ENCODE results near the gene SLC9A8. TPM values are rescaled to one million over a fixed set of nuclear protein-coding genes. Genes with fewer than 3 reads are reported as not detected.

The SLC9A8 gene
- total and polyA plus RNA-seq, 2 of the 8 experiments (the other 6 are each of a cell fraction or from before 2014, with no cell fraction given) = 3.2 to 6.2 TPM

DNA sequence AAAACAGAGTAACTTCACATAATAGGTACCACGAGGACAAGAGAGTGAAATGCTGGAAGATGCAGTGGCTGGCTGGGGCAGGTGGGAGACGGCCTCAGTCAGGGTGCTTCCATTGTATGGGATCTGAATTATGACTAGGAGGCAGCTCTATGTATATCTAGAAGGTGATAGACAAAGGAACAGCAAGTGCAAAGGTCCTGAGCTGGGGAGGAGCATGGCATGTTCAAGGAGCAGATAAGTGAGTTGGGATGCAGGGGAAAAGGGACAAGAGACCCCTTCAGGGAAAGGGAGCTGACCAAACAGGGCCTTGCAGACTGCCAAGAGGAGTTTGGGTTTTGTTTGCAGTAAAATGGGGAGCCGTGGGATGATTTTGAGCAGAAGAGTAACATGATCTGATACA lies 8.3 kb upstream of the SLC9A8 start:
- Histone ChIP-seq H2AFZ (ENCODE audit: low read length) (no peak overlapping the region), H3K79me1 (ENCODE audit: low read depth, low read length) (no peaks in the 10 kb centered on the region), H3K56ac (replicated peaks; ENCODE audit: insufficient read length, low read depth, low read length) (no peak overlapping the region), H3K23ac (ENCODE audit: insufficient read length) (no peak overlapping the region), H2BK120ac (replicated peaks; ENCODE audit: low read depth, low read length) (no peak overlapping the region), H3K36me3 (ENCODE audit: control insufficient read depth in 2 of 4, insufficient read depth in 4 of 4, low read length in 3 of 4) (no peaks in the 10 kb centered on the region), H3K18ac (ENCODE audit: extremely low read depth, low read length) (no peak overlapping the region), H3K9me3 (ENCODE audit: insufficient read depth in 2 of 2, low read depth in 1 of 2, low read length in 1 of 2) (no peaks in the 10 kb centered on the region), H3K14ac (ENCODE audit: insufficient read length) (no peak overlapping the region), H3K4me2 (ENCODE audit: insufficient read depth in 1 of 2, low read depth in 2 of 2, low read length in 2 of 2) (no peak overlapping the region), H2BK15ac (ENCODE audit: low read length) (no peak overlapping the region), H2BK12ac (ENCODE audit: low read depth, low read length) (no peak overlapping the region), H2BK5ac (ENCODE audit: low read depth, low read length) (no peak overlapping the region), H4K5ac (ENCODE audit: insufficient read length, low read depth, low read length) (no peak overlapping the region), H3K27ac (ENCODE audit: low read depth, low read length) (no peak overlapping the region), H2BK20ac (ENCODE audit: low read length) (no peak overlapping the region), H3K4ac (replicated peaks; ENCODE audit: insufficient read length, low read depth, low read length) (no peak overlapping the region), H4K91ac (replicated peaks; ENCODE audit: insufficient read length, low read length) (no peak overlapping the region), H4K8ac (ENCODE audit: extremely low read depth, insufficient read depth, low read length) (no peak overlapping the region), H4K20me1 (replicated peaks in 1 of 2; ENCODE audit: control insufficient read depth in 1 of 2, insufficient read depth in 2 of 2, low read length in 2 of 2) (no peaks in the 10 kb centered on the region), H3K9ac (replicated peaks in 1 of 4; ENCODE audit: extremely low read depth in 1 of 4, low read depth in 3 of 4, low read length in 3 of 4) (no peak overlapping the region), H3K4me3 (ENCODE audit: extremely low read depth in 1 of 4, insufficient read depth in 2 of 4, low read depth in 3 of 4, low read length in 4 of 4) (no peak overlapping the region), H2AK5ac (ENCODE audit: low read depth, low read length) (no peak overlapping the region), H3K27me3 (replicated peaks in 1 of 4; ENCODE audit: control insufficient read depth in 3 of 4, extremely low read depth in 1 of 4, insufficient read depth in 3 of 4, low read length in 3 of 4) (no peaks in the 10 kb centered on the region), H3K23me2 (ENCODE audit: low read depth, low read length) (no peaks in the 10 kb centered on the region), H3K4me1 (replicated peaks in 1 of 4; ENCODE audit: control insufficient read depth in 3 of 4, insufficient read depth in 4 of 4, low read length in 3 of 4) (no peaks in the 10 kb centered on the region), H3K79me2 (ENCODE audit: control insufficient read depth in 1 of 2, insufficient read depth in 2 of 2, low read length in 2 of 2) (no peaks in the 10 kb centered on the region)
- ChIA-PET CTCF (ENCODE audit: partially characterized antibody) (no interaction called here), POLR2A (ENCODE audit: partially characterized antibody) (no interaction called here)
- 82% methylated on average over 3 of the region's 3 CpGs; no CpG with 5 or more reads in 1 of the 2 experiments for WGBS, 2 experiments (ENCODE audit: extremely low coverage in 1 of 2, insufficient coverage in 1 of 2, insufficient read length in 1 of 2, insufficient replicate concordance in 2 of 2, low coverage in 1 of 2, low lambda C conversion rate in 2 of 2, missing lambda C conversion rate in 1 of 2)
- FAIRE-seq = no peak
- no peak for DNase-seq (ENCODE audit: low read depth in 1 of 2, low spot score in 2 of 2)
- TF ChIP-seq CHD1 (IDR thresholded peaks at IDR 0.05; ENCODE audit: low read depth, low read length) = no peak

All from H1 (cell line).